GM23338 (cell line): Measurements from ENCODE around the gene PGS1. TPM values are rescaled to one million over a fixed set of nuclear protein-coding genes. Genes with fewer than 3 reads are reported as not detected.

ENCODE experiments used
- ATAC-seq: fragments of 200-7000 bp; cut with Tn5 transposase; 3 replicates; pipeline ENCODE4 v1.9.1; 2020
- DNase-seq: peaks from one replicate; pipeline ENCODE4 v3.0.0-alpha.2; 2015; ENCODE audit warnings: low spot score
- H2AFZ ChIP-seq: fragments of 200-600 bp; sonication (generic); 2 replicates; pipeline ENCODE4 v1.8.0; 2016; ENCODE audit warnings: antibody characterized with exemption, mild to moderate bottlenecking, moderate library complexity
- H3F3A ChIP-seq: fragments of 200-600 bp; sonication (generic); replicated peaks from 2 replicates; pipeline ENCODE4 v1.8.0; 2017; ENCODE audit warnings: antibody characterized with exemption, mixed run types, low read depth
- H3K27ac ChIP-seq: fragments of 200-600 bp; sonication (generic); 2 replicates; pipeline ENCODE4 v1.6.1; 2016; ENCODE audit warnings: low read depth
- H3K27me3 ChIP-seq: fragments of 200-600 bp; sonication (generic); 2 replicates; pipeline ENCODE4 v1.8.0; 2016; ENCODE audit warnings: mild to moderate bottlenecking, mixed run types, moderate library complexity; ENCODE audit not compliant: insufficient read depth
- H3K36me3 ChIP-seq: fragments of 200-600 bp; sonication (generic); 2 replicates; pipeline ENCODE4 v1.8.0; 2016; ENCODE audit warnings: mild to moderate bottlenecking; ENCODE audit not compliant: insufficient read depth
- H3K4me1 ChIP-seq: fragments of 200-600 bp; sonication (generic); 2 replicates; pipeline ENCODE4 v1.8.0; 2016; ENCODE audit warnings: mild to moderate bottlenecking, moderate library complexity; ENCODE audit not compliant: insufficient read depth
- H3K4me2 ChIP-seq: fragments of 200-600 bp; sonication (generic); 2 replicates; pipeline ENCODE4 v1.7.1; 2017; ENCODE audit warnings: mixed run types
- H3K4me3 ChIP-seq: fragments of 200-600 bp; sonication (generic); 2 replicates; pipeline ENCODE4 v1.6.1; 2016; ENCODE audit warnings: mixed run types
- H3K79me2 ChIP-seq: fragments of 200-600 bp; sonication (generic); replicated peaks from 2 replicates; pipeline ENCODE4 v1.8.0; 2017; ENCODE audit warnings: mild to moderate bottlenecking; ENCODE audit not compliant: insufficient read depth
- H3K9me2 ChIP-seq: fragments of 200-600 bp; sonication (generic); 2 replicates; pipeline ENCODE4 v1.8.0; 2017; ENCODE audit not compliant: insufficient read depth
- H4K20me1 ChIP-seq: fragments of 200-600 bp; sonication (generic); replicated peaks from 2 replicates; pipeline ENCODE4 v1.8.0; 2017; ENCODE audit warnings: mild to moderate bottlenecking; ENCODE audit not compliant: insufficient read depth
- H3K27ac Mint-ChIP-seq: 2 replicates; pipeline ENCODE4 v1.8.0; 2020; ENCODE audit warnings: inconsistent platforms, mild to moderate bottlenecking, moderate library complexity, mixed read lengths
- H3K27me3 Mint-ChIP-seq: 3 replicates; pipeline ENCODE4 v1.8.0; 2022; ENCODE audit warnings: low read depth, mild to moderate bottlenecking, moderate library complexity, mixed read lengths, inconsistent platforms; ENCODE audit not compliant: insufficient read depth, poor library complexity
- H3K36me3 Mint-ChIP-seq: 3 replicates; pipeline ENCODE4 v1.8.0; 2021; ENCODE audit warnings: low read depth, mild to moderate bottlenecking, inconsistent platforms, moderate library complexity, mixed read lengths
- H3K4me1 Mint-ChIP-seq: 3 replicates; pipeline ENCODE4 v1.8.0; 2020; ENCODE audit warnings: mild to moderate bottlenecking, inconsistent platforms, mixed read lengths
- H3K4me3 Mint-ChIP-seq: 3 replicates; pipeline ENCODE4 v1.8.0; 2021; ENCODE audit warnings: moderate library complexity, mild to moderate bottlenecking, inconsistent platforms, mixed read lengths
- H3K9me3 Mint-ChIP-seq: 3 replicates; pipeline ENCODE4 v1.8.0; 2020; ENCODE audit warnings: moderate library complexity, mild to moderate bottlenecking, inconsistent platforms, mixed read lengths
- CREB1 ChIP-seq: fragments of 250-450 bp; sonication (Bioruptor Pico); IDR thresholded peaks from 2 replicates; pipeline ENCODE4 v1.5.0; 2020; ENCODE audit warnings: low read depth, mild to moderate bottlenecking, moderate library complexity
- CTCF ChIP-seq, 2 experiments: fragments of 200-600 bp in 1 of 2; sonication (generic) in 1 of 2; conservative IDR thresholded peaks; 2 replicates each; pipeline versions ENCODE4 v1.5.1 to v1.6.1; 2016 to 2017; ENCODE audit warnings: antibody characterized with exemption in 2 of 2, low read depth in 2 of 2, mild to moderate bottlenecking in 2 of 2, moderate library complexity in 1 of 2
- EZH2 ChIP-seq: fragments of 200-600 bp; sonication (generic); IDR thresholded peaks from one replicate; pipeline ENCODE4 v1.8.0; 2017; ENCODE audit warnings: antibody characterized with exemption, mild to moderate bottlenecking, low read depth; ENCODE audit not compliant: unreplicated experiment
- JUNB ChIP-seq: IDR thresholded peaks from one replicate; pipeline ENCODE4 v1.6.1; 2016; ENCODE audit warnings: antibody characterized with exemption; ENCODE audit not compliant: unreplicated experiment
- REST ChIP-seq: IDR thresholded peaks from one replicate; pipeline ENCODE4 v1.6.1; 2018; ENCODE audit warnings: antibody characterized with exemption; ENCODE audit not compliant: unreplicated experiment
- STAT1 ChIP-seq: IDR thresholded peaks from one replicate; pipeline ENCODE4 v1.6.1; 2016; ENCODE audit warnings: antibody characterized with exemption; ENCODE audit not compliant: unreplicated experiment
- ZNF331 ChIP-seq: fragments of 250-450 bp; sonication (Bioruptor Pico); IDR thresholded peaks from 2 replicates; pipeline ENCODE4 v1.5.0; 2020; ENCODE audit warnings: low read depth, mild to moderate bottlenecking, moderate library complexity
- polyA plus RNA-seq: library from polyadenylated mRNA; unstranded; fragments of >200 nt; fragmentation: Nextera tagmentation; extraction: Ambion mirVana; gene quantifications from 2 replicates; pipeline ENCODE4 v1.2.1, GENCODE V29; 2016
- total RNA-seq: library from RNA; depleted of rRNA; stranded (reverse); fragments of >200 nt; shearing (Covaris generic); gene quantifications from 2 replicates; pipeline ENCODE4 v1.2.3, GENCODE V29; 2014

The PGS1 gene
- total and polyA plus RNA-seq, 2 experiments from 2014 or later, result 43.9 to 67.1 TPM

- no peak for TF ChIP-seq JUNB
- no peak for TF ChIP-seq STAT1
- TF ChIP-seq ZNF331 (CRISPR knock-in tag), result no peak
- TF ChIP-seq CTCF (conservative IDR thresholded peaks at IDR 0.05; ENCODE audit: low read depth in 2 of 2), result no peak
- no peak for TF ChIP-seq REST
Observed at GRCh38 chr17:78421084-78421533, 42.7 kb downstream of the PGS1 start (continued).

GRCh38 chr17:78421534-78422266, 43.3 kb downstream of the PGS1 start:
- no peaks in the 10 kb centered on the region for H3K9me3 Mint-ChIP-seq
- Histone ChIP-seq H3F3A (peaks cover 22% of the 10 kb centered on the region), H2AFZ (no peak overlapping the region), H3K27ac (peak overlapping the region; percentile 90), H4K20me1 (peaks cover 16% of the 10 kb centered on the region), H3K4me2 (no peak overlapping the region), H3K4me1 (peaks cover 12% of the 10 kb centered on the region; the same call in 1 of the 2 replicates), H3K4me3 (no peak overlapping the region), H3K9me2 (no peaks in the 10 kb centered on the region), H3K79me2 (peaks cover 21% of the 10 kb centered on the region), H3K36me3 (peaks cover 20% of the 10 kb centered on the region), H3K27me3 (no peaks in the 10 kb centered on the region)
- TF ChIP-seq EZH2, result no peak
- TF ChIP-seq STAT1, result no peak
- 0 out of 2 replicates have a peak, but pooled peaks have one; percentile 22 for TF ChIP-seq CREB1 (CRISPR knock-in tag)
- TF ChIP-seq CTCF (conservative IDR thresholded peaks at IDR 0.05; ENCODE audit: low read depth in 2 of 2), result peak; percentile 98
- peaks cover 69% of the 10 kb centered on the region for H3K36me3 Mint-ChIP-seq
- H3K27ac Mint-ChIP-seq, result peak overlapping the region; percentile 89
- peak; percentile 91 for DNase-seq
- ATAC-seq, result peak; percentile 91
- H3K4me3 Mint-ChIP-seq, result no peak overlapping the region
- peaks cover 27% of the 10 kb centered on the region for H3K4me1 Mint-ChIP-seq
- H3K27me3 Mint-ChIP-seq, result peaks cover 8% of the 10 kb centered on the region
